ENCODE results near the gene HORMAD1. TPM values are rescaled to one million over a fixed set of nuclear protein-coding genes. Genes with fewer than 3 reads are reported as not detected.
A peak's percentile ranks its signal among the peaks of the same experiment; 100 is the strongest.

Gene HORMAD1
- total and polyA plus RNA-seq, 2 of the 13 experiments (the other 11 are each of a cell fraction or from before 2014, with no cell fraction given) = not detected

GRCh38 chr1:150696995-150697927, 23.4 kb downstream of the HORMAD1 start, which contains the start of gene GOLPH3L (continued):
- TF ChIP-seq ZNF574 (CRISPR knock-in tag; IDR thresholded peaks at IDR 0.05) (peak; percentile 50; the same call in 1 of the 2 replicates), ASH2L (IDR thresholded peaks at IDR 0.05; ENCODE audit: insufficient read length, low read depth, low read length) (peak; percentile 62), MTA1 (CRISPR knock-in tag; IDR thresholded peaks at IDR 0.05; ENCODE audit: borderline replicate concordance) (no peak), ZNF597 (CRISPR knock-in tag; IDR thresholded peaks at IDR 0.05) (no peak), SAFB2 (CRISPR knock-in tag; IDR thresholded peaks at IDR 0.05; ENCODE audit: borderline replicate concordance, low read depth) (no peak), ZMYM3 (CRISPR knock-in tag; IDR thresholded peaks at IDR 0.05) (no peak), SAP130 (CRISPR knock-in tag; IDR thresholded peaks at IDR 0.05; ENCODE audit: low read depth) (peak; percentile 94), ZNF558 (CRISPR knock-in tag; IDR thresholded peaks at IDR 0.05; ENCODE audit: borderline replicate concordance) (no peak), BCL3 (CRISPR knock-in tag; IDR thresholded peaks at IDR 0.05) (no peak), ZNF644 (CRISPR knock-in tag; IDR thresholded peaks at IDR 0.05; ENCODE audit: low read depth) (0 out of 2 replicates have a peak, but pooled peaks have one; percentile 28), U2AF2 (IDR thresholded peaks at IDR 0.05; ENCODE audit: low read depth, low read length) (no peak), SOX13 (IDR thresholded peaks at IDR 0.05) (peak; percentile 68), SOX13 (CRISPR knock-in tag; conservative IDR thresholded peaks at IDR 0.05 in 1 of 2, IDR thresholded peaks at IDR 0.05 in 1 of 2) (no peak), PHF8 (CRISPR knock-in tag; IDR thresholded peaks at IDR 0.05) (peak; percentile 35), HOXA3 (CRISPR knock-in tag; IDR thresholded peaks at IDR 0.05) (peak; percentile 58), HNRNPLL (IDR thresholded peaks at IDR 0.05; ENCODE audit: low read depth, low read length, poor library complexity, severe bottlenecking) (peak; percentile 44), ZSCAN29 (CRISPR knock-in tag; conservative IDR thresholded peaks at IDR 0.05) (no peak), MEF2D (CRISPR knock-in tag; IDR thresholded peaks at IDR 0.05) (no peak), SOX5 (CRISPR knock-in tag; IDR thresholded peaks at IDR 0.05; ENCODE audit: borderline replicate concordance) (peak; percentile 10; the same call in 1 of the 2 replicates), NONO (IDR thresholded peaks at IDR 0.05) (no peak), NONO (CRISPR knock-in tag; conservative IDR thresholded peaks at IDR 0.05) (0 out of 2 replicates have a peak, but pooled peaks have one; percentile 3), ZSCAN30 (CRISPR knock-in tag; IDR thresholded peaks at IDR 0.05) (no peak), FOXA1 (IDR thresholded peaks at IDR 0.05) (no peak), FOXA1 (CRISPR knock-in tag; IDR thresholded peaks at IDR 0.05) (0 out of 2 replicates have a peak, but pooled peaks have one; percentile 4)

Measured in HepG2 (cell line).